HCT116 (cell line): ENCODE data around the gene RETREG1. TPM values are rescaled to one million over a fixed set of nuclear protein-coding genes. Genes with fewer than 3 reads are reported as not detected.

Experiments used
- ATAC-seq: fragments of 200-7000 bp; cut with Tn5 transposase; 2 replicates; pipeline ENCODE4 v1.9.1; 2020; ENCODE audit warnings: mild to moderate bottlenecking, moderate library complexity
- BruUV-seq: library from RNA; stranded (reverse); fragments of 400-500 nt; replicated peaks from 2 replicates; lab custom pipeline; 2021; lab: Mats Ljungman, UMichigan
- CTCF ChIA-PET: fragments of 300-600 bp; sonication (Branson Sonifier 250); formaldehyde crosslinking; loops from one replicate; lab custom pipeline; 2021; ENCODE audit warnings: antibody characterized with exemption; lab: Charles Lee
- POLR2A ChIA-PET: fragments of 300-600, 350-600 bp; sonication (Branson Sonifier 250); formaldehyde crosslinking; loops from one replicate; lab custom pipeline; 2021; ENCODE audit warnings: antibody characterized with exemption; lab: Charles Lee
- RAD21 ChIA-PET, 2 experiments: fragments of 300-600 bp; sonication (Branson Sonifier 250); formaldehyde crosslinking; loops; one replicate each; lab custom pipeline; 2023; ENCODE audit warnings: low total read pairs in 2 of 2; ENCODE audit not compliant: uncharacterized antibody in 2 of 2, unreplicated experiment in 2 of 2, low non-redundant PET in 1 of 2; lab: Charles Lee
- DNase-seq: peaks from one replicate; pipeline ENCODE4 v3.0.0-alpha.2; 2010; ENCODE audit warnings: low read depth, low spot score
- H2AFZ ChIP-seq: fragments of 200-600 bp; shearing (Covaris generic), sonication (generic); 2 replicates; pipeline ENCODE4 v1.6.1; 2017; ENCODE audit warnings: low read depth, mixed run types, mixed read lengths, antibody characterized with exemption, low read length; ENCODE audit not compliant: poor library complexity, severe bottlenecking
- H3K27ac ChIP-seq: 2 replicates; pipeline ENCODE4 v1.5.1; 2012; ENCODE audit warnings: low read depth, low read length
- H3K27me3 ChIP-seq: fragments of 200-600 bp; sonication (generic); 2 replicates; pipeline ENCODE4 v1.6.1; 2016; ENCODE audit warnings: mixed run types, low read length, mixed read lengths; ENCODE audit not compliant: insufficient read depth
- H3K36me3 ChIP-seq, 2 experiments: fragments of 200-500 bp in 1 of 2; fragments of 200-600 bp in 1 of 2; sonication (Bioruptor generic) in 1 of 2; sonication (generic) in 1 of 2; 2 replicates each; pipeline versions ENCODE4 v1.5.1 to v1.6.1; 2014 to 2016; ENCODE audit warnings: low read length in 2 of 2, inconsistent platforms in 1 of 2, mixed read lengths in 1 of 2, mixed run types in 1 of 2; ENCODE audit not compliant: insufficient read depth in 2 of 2, control insufficient read depth in 1 of 2
- H3K4me1 ChIP-seq, 2 experiments: fragments of 200-600 bp in 1 of 2; sonication (generic) in 1 of 2; 2 replicates each; pipeline versions ENCODE4 v1.5.1 to v1.6.1; 2012 to 2017; ENCODE audit warnings: low read length in 2 of 2, inconsistent platforms in 1 of 2, mild to moderate bottlenecking in 1 of 2, mixed read lengths in 1 of 2, mixed run types in 1 of 2, moderate library complexity in 1 of 2; ENCODE audit not compliant: insufficient read depth in 2 of 2, control insufficient read depth in 1 of 2
- H3K4me2 ChIP-seq: fragments of 200-600 bp; sonication (generic); 2 replicates; pipeline ENCODE4 v1.6.1; 2017; ENCODE audit warnings: mixed run types, low read length, mixed read lengths
- H3K4me3 ChIP-seq, 2 experiments: fragments of 200-600 bp in 1 of 2; sonication (generic) in 1 of 2; replicated peaks in 1 of 2; 2 replicates each; pipeline ENCODE4 v1.5.1; 2011 to 2016; ENCODE audit warnings: low read length in 2 of 2, control low read depth in 1 of 2, low read depth in 1 of 2, mild to moderate bottlenecking in 1 of 2, mixed read lengths in 1 of 2, mixed run types in 1 of 2
- H3K79me2 ChIP-seq: fragments of 200-600 bp; sonication (generic); 2 replicates; pipeline ENCODE4 v1.6.1; 2017; ENCODE audit warnings: mild to moderate bottlenecking, mixed run types, low read length, moderate library complexity, mixed read lengths; ENCODE audit not compliant: insufficient read depth
- H3K9ac ChIP-seq: fragments of 200-600 bp; sonication (generic); 2 replicates; pipeline ENCODE4 v1.6.1; 2016; ENCODE audit warnings: low read length, mixed read lengths
- H3K9me2 ChIP-seq: fragments of 200-600 bp; sonication (generic), shearing (Covaris generic); 2 replicates; pipeline ENCODE4 v1.6.1; 2017; ENCODE audit warnings: mixed run types, mild to moderate bottlenecking, moderate library complexity; ENCODE audit not compliant: insufficient read depth
- H3K9me3 ChIP-seq, 2 experiments: fragments of 200-500 bp in 1 of 2; fragments of 200-600 bp in 1 of 2; sonication (Bioruptor generic) in 1 of 2; sonication (generic) in 1 of 2; 2 replicates each; pipeline ENCODE4 v1.6.1; 2014 to 2017; ENCODE audit warnings: low read length in 2 of 2, mixed read lengths in 2 of 2, inconsistent platforms in 1 of 2, low read depth in 1 of 2, mild to moderate bottlenecking in 1 of 2, mixed run types in 1 of 2, moderate library complexity in 1 of 2; ENCODE audit not compliant: control insufficient read depth in 1 of 2, insufficient read depth in 1 of 2
- H4K20me1 ChIP-seq: fragments of 200-600 bp; sonication (generic), shearing (Covaris generic); 2 replicates; pipeline ENCODE4 v1.6.1; 2017; ENCODE audit warnings: mixed run types, mild to moderate bottlenecking, moderate library complexity; ENCODE audit not compliant: insufficient read depth
- CBX3 ChIP-seq: IDR thresholded peaks from 2 replicates; pipeline ENCODE4 v1.6.1; 2012; ENCODE audit warnings: low read depth
- CEBPB ChIP-seq: IDR thresholded peaks from 2 replicates; pipeline ENCODE4 v1.6.1; 2012; ENCODE audit warnings: low read depth
- EGR1 ChIP-seq: IDR thresholded peaks from 2 replicates; pipeline ENCODE4 v1.6.1; 2012; ENCODE audit warnings: low read depth
- ELF1 ChIP-seq: IDR thresholded peaks from 2 replicates; pipeline ENCODE4 v1.6.1; 2012; ENCODE audit warnings: low read depth, borderline replicate concordance
- EZH2 ChIP-seq: fragments of 200-600 bp; sonication (generic); IDR thresholded peaks from 2 replicates; pipeline ENCODE4 v1.6.1; 2017; ENCODE audit warnings: antibody characterized with exemption, mixed run types
- EZH2phosphoT487 ChIP-seq: fragments of 200-600 bp; IDR thresholded peaks from 2 replicates; pipeline ENCODE4 v1.6.1; 2018; ENCODE audit warnings: antibody characterized with exemption, borderline replicate concordance
- FOSL1 ChIP-seq: IDR thresholded peaks from 2 replicates; pipeline ENCODE4 v1.6.1; 2012; ENCODE audit warnings: low read depth
- JUND ChIP-seq: IDR thresholded peaks from 2 replicates; pipeline ENCODE4 v1.6.1; 2012
- RAD21 ChIP-seq: IDR thresholded peaks from 2 replicates; pipeline ENCODE4 v1.6.1; 2012; ENCODE audit warnings: low read depth, mild to moderate bottlenecking
- SIN3A ChIP-seq: IDR thresholded peaks from 2 replicates; pipeline ENCODE4 v1.6.1; 2012; ENCODE audit warnings: low read depth
- SP1 ChIP-seq: IDR thresholded peaks from 2 replicates; pipeline ENCODE4 v1.6.1; 2012; ENCODE audit warnings: low read depth
- SRF ChIP-seq: IDR thresholded peaks from 2 replicates; pipeline ENCODE4 v1.6.1; 2012; ENCODE audit warnings: low read depth
- TCF7L2 ChIP-seq: IDR thresholded peaks from 2 replicates; pipeline ENCODE4 v1.7.0; 2011; ENCODE audit warnings: borderline replicate concordance, inconsistent platforms; ENCODE audit not compliant: insufficient read depth, insufficient read length; ENCODE audit errors: extremely low read depth
- YY1 ChIP-seq: IDR thresholded peaks from 2 replicates; pipeline ENCODE4 v1.6.1; 2011; ENCODE audit warnings: low read length, low read depth, moderate library complexity, mild to moderate bottlenecking; ENCODE audit not compliant: insufficient replicate concordance; ENCODE audit errors: extremely low read depth
- ZNF274 ChIP-seq: fragments of 200-500 bp; sonication (Bioruptor generic); IDR thresholded peaks from 2 replicates; pipeline ENCODE4 v1.6.1; 2014; ENCODE audit warnings: mild to moderate bottlenecking, low read depth, low read length, inconsistent platforms
- intact Hi-C: fragments of 100-400 bp; cut with micrococcal nuclease; formaldehyde crosslinking; loops from 2 replicates; pipeline ENCODE4 v1.10.0; 2022
- total RNA-seq: library from RNA; stranded (reverse); gene quantifications from one replicate; pipeline ENCODE4 v1.2.1, GENCODE V29; 2021; ENCODE audit not compliant: unreplicated experiment
- TF ChIP-seq, protein P1 (sequence below): IDR thresholded peaks from 2 replicates; pipeline ENCODE4 v1.6.1; 2011; ENCODE audit warnings: mild to moderate bottlenecking, low read length, moderate library complexity; ENCODE audit not compliant: insufficient replicate concordance; ENCODE audit errors: extremely low read depth
- TF ChIP-seq, protein P2 (sequence below): IDR thresholded peaks from 2 replicates; pipeline ENCODE4 v1.6.1; 2012
- TF ChIP-seq, protein P3 (sequence below): IDR thresholded peaks from 2 replicates; pipeline ENCODE4 v1.6.1; 2012
- TF ChIP-seq, protein P4 (sequence below): IDR thresholded peaks from 2 replicates; pipeline ENCODE4 v1.6.1; 2012; ENCODE audit warnings: low read depth

The RETREG1 gene
- total RNA-seq, 1 experiment from 2014 or later: 6.0 TPM

DNA sequence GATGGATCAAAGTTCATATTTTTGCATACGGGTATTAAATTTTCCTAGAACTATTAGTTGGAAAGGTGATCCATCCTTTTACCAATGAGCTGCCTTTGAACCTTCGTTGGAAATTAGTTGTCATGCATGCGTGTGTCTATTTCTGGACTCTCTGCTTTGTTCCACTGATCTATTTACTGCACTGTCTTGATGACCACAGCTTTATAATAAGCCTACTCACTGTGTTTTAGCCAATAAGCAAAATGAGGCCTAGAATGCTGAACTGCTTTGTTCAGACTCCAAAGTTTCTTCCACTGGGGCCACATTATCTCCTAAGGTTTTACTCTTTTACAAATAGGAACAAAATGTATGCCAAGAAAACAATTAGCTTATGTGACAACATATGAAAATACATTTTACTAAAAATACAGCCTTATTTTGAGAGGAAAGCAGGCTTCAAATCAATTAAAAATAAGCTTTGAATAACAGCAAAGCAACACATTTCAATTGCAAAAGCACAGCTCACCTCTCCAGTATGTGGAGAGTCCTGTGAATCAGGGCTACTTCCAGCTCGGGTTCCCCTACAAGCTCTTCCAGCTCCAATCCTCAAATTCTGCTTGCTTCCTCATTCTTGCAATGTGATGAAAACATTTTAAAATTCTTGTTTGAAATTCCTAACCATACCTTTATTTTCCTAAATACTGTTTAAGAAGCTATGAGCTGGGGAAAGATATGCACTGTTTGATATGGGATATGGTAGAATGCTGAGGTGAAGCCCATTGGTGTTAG lies 72.0 kb downstream of the RETREG1 start:
- H3K9me3 ChIP-seq: no peaks in the 10 kb centered on the region
- no peak overlapping the region for H3K4me2 ChIP-seq
- no peak for ATAC-seq
- H3K79me2 ChIP-seq: no peaks in the 10 kb centered on the region
- H3K27ac ChIP-seq: no peak overlapping the region
- H2AFZ ChIP-seq: no peak overlapping the region
- no TSS peak for BruUV-seq
- H3K4me3 ChIP-seq: no peak overlapping the region
- H3K9ac ChIP-seq: no peak overlapping the region
- ChIA-PET RAD21 (interaction anchor here in 1 of 2 experiments (0.6 kb wide), 1 partner anchor 18 kb away, joined by 3 read pairs; no protein-coding TSS in a partner anchor), POLR2A (no interaction called here), CTCF (interaction anchor here (1.1 to 1.4 kb wide), 2 partner anchors 34 to 55 kb away, joined by 3 to 4 read pairs; no protein-coding TSS in a partner anchor)
- TF ChIP-seq FOSL1 (no peak), ELF1 (no peak), ZNF274 (no peak), CEBPB (no peak), TCF7L2 (no peak), EZH2phosphoT487 (no peak), JUND (no peak), EZH2 (no peak), SIN3A (no peak), EGR1 (no peak), SRF (no peak), YY1 (no peak), RAD21 (no peak), CBX3 (no peak), SP1 (no peak)
- TF ChIP-seq, protein P1, sequence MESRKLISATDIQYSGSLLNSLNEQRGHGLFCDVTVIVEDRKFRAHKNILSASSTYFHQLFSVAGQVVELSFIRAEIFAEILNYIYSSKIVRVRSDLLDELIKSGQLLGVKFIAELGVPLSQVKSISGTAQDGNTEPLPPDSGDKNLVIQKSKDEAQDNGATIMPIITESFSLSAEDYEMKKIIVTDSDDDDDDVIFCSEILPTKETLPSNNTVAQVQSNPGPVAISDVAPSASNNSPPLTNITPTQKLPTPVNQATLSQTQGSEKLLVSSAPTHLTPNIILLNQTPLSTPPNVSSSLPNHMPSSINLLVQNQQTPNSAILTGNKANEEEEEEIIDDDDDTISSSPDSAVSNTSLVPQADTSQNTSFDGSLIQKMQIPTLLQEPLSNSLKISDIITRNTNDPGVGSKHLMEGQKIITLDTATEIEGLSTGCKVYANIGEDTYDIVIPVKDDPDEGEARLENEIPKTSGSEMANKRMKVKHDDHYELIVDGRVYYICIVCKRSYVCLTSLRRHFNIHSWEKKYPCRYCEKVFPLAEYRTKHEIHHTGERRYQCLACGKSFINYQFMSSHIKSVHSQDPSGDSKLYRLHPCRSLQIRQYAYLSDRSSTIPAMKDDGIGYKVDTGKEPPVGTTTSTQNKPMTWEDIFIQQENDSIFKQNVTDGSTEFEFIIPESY: no peak
- TF ChIP-seq, protein P2, sequence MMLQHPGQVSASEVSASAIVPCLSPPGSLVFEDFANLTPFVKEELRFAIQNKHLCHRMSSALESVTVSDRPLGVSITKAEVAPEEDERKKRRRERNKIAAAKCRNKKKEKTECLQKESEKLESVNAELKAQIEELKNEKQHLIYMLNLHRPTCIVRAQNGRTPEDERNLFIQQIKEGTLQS: no peak
- TF ChIP-seq, protein P3, sequence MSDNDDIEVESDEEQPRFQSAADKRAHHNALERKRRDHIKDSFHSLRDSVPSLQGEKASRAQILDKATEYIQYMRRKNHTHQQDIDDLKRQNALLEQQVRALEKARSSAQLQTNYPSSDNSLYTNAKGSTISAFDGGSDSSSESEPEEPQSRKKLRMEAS: no peak
- TF ChIP-seq, protein P4, sequence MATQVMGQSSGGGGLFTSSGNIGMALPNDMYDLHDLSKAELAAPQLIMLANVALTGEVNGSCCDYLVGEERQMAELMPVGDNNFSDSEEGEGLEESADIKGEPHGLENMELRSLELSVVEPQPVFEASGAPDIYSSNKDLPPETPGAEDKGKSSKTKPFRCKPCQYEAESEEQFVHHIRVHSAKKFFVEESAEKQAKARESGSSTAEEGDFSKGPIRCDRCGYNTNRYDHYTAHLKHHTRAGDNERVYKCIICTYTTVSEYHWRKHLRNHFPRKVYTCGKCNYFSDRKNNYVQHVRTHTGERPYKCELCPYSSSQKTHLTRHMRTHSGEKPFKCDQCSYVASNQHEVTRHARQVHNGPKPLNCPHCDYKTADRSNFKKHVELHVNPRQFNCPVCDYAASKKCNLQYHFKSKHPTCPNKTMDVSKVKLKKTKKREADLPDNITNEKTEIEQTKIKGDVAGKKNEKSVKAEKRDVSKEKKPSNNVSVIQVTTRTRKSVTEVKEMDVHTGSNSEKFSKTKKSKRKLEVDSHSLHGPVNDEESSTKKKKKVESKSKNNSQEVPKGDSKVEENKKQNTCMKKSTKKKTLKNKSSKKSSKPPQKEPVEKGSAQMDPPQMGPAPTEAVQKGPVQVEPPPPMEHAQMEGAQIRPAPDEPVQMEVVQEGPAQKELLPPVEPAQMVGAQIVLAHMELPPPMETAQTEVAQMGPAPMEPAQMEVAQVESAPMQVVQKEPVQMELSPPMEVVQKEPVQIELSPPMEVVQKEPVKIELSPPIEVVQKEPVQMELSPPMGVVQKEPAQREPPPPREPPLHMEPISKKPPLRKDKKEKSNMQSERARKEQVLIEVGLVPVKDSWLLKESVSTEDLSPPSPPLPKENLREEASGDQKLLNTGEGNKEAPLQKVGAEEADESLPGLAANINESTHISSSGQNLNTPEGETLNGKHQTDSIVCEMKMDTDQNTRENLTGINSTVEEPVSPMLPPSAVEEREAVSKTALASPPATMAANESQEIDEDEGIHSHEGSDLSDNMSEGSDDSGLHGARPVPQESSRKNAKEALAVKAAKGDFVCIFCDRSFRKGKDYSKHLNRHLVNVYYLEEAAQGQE: no peak
- no peaks in the 10 kb centered on the region for H3K9me2 ChIP-seq
- H3K27me3 ChIP-seq: no peaks in the 10 kb centered on the region
- intact Hi-C loops: no loop called here
- H3K4me1 ChIP-seq: no peaks in the 10 kb centered on the region
- no peaks in the 10 kb centered on the region for H4K20me1 ChIP-seq
- no peak for DNase-seq
- no peaks in the 10 kb centered on the region for H3K36me3 ChIP-seq
